Large intestine (tissue), 3 donors: ENCODE measurements around the gene USP53. TPM values are rescaled to one million over a fixed set of nuclear protein-coding genes. Genes with fewer than 3 reads are reported as not detected.
"Not testable (repeated sequence)": the region's sequence is repeated elsewhere in the genome, so short reads cannot be mapped to it uniquely, and the experiment has no call there.

ENCODE experiments used
- DNase-seq, 2 donors: peaks; one replicate each; pipeline versions ENCODE4 v3.0.0 to v3.0.0-alpha.2; 2013
- H3K27ac ChIP-seq: one replicate; pipeline ENCODE4 v1.5.1; 2013; ENCODE audit warnings: low read length
- H3K27me3 ChIP-seq: 2 replicates; pipeline ENCODE4 v1.6.1; 2013; ENCODE audit warnings: low read length; ENCODE audit not compliant: control insufficient read depth, insufficient read depth
- H3K36me3 ChIP-seq: 2 replicates; pipeline ENCODE4 v1.6.1; 2013; ENCODE audit warnings: low read length; ENCODE audit not compliant: control insufficient read depth, insufficient read depth
- H3K4me1 ChIP-seq: one replicate; pipeline ENCODE4 v1.6.1; 2013; ENCODE audit warnings: low read length; ENCODE audit not compliant: control insufficient read depth, insufficient read depth
- H3K4me3 ChIP-seq: one replicate; pipeline ENCODE4 v1.5.1; 2013; ENCODE audit warnings: low read length
- H3K9me3 ChIP-seq: one replicate; pipeline ENCODE4 v1.6.1; 2013; ENCODE audit warnings: mild to moderate bottlenecking, low read depth, low read length, moderate library complexity; ENCODE audit not compliant: control insufficient read depth
- WGBS: methylation state at CpG from one replicate; pipeline ENCODE4 v1.1.5; 2013; ENCODE audit warnings: low lambda C conversion rate; ENCODE audit not compliant: insufficient coverage; 5-methylcytosine and 5-hydroxymethylcytosine counted together
- polyA plus RNA-seq: library from polyadenylated mRNA; unstranded; fragments of 120-200 nt; gene quantifications from one replicate; pipeline ENCODE4 v1.2.1, GENCODE V29; 2013

Gene USP53
- polyA plus RNA-seq, 1 donor: 20.3 TPM

DNA sequence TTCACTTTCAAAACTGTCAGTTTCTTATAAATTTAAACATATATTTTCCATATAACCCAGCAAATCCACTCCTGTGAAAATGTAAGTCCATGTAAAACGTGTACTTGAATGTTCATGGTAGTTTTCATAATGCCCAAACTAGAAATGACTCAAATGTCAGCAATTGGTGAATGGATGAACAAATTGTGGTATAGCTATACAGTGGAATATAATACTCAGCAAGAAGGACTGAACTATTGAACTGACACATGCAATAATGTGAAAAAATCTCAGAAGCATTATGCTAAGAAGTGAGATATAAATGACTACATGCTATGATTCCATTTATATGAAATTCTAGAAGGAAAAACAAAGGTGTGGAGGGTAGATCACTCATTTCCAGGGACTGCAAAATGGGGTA lies 52.2 kb downstream of the USP53 start:
- WGBS: 100% methylated on average over 1 of the region's 1 CpG
- H3K27ac ChIP-seq: no peak overlapping the region
- H3K9me3 ChIP-seq: no peaks in the 10 kb centered on the region
- no peak for DNase-seq
- H3K27me3 ChIP-seq: no peaks in the 10 kb centered on the region
- no peaks in the 10 kb centered on the region for H3K4me1 ChIP-seq
- no peak overlapping the region for H3K4me3 ChIP-seq
- peaks cover 17% of the 10 kb centered on the region for H3K36me3 ChIP-seq

DNA sequence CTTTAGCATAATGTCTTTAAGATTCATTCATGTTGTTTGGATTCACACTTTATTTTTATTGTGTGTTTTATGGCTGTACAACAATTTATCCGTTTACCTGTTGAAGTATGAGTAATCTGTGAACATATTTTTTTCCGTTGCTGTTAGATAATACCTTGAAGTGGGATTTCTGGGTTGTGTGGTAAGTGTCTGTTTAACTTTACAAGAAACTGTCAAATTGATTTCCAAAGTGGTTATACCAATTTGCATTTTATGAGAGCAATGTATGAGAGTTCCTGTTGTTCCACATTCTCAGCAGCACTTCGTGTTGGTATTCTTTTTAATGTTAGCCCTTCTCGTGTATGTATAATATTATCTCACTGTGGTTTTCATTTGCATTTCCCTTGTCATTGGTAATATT lies 53.6 kb downstream of the USP53 start:
- WGBS: 93% methylated on average over 3 of the region's 4 CpGs

DNA sequence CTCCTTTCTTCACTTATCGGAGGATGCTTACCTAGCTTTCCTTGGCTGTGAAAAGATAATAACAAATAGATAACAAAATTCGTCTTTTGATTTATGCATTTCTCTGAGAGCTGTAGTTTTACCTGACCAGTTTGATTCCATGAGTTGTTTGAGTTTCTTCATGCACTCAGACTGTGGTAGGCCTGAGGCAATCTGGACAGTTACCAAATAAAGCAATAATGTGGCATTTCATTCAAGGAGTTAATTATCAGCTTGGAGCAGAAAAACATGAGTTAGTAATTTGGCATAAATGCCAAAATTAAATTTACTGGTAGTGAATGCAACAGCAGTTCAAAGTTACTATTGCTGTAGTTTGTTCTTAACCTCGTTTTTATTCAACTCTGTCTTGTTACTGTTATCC lies 56.0 kb downstream of the USP53 start:
- Histone ChIP-seq H3K4me1 (no peaks in the 10 kb centered on the region), H3K36me3 (peaks cover 22% of the 10 kb centered on the region), H3K4me3 (no peak overlapping the region), H3K27me3 (no peaks in the 10 kb centered on the region), H3K27ac (no peak overlapping the region), H3K9me3 (no peaks in the 10 kb centered on the region)
- no peak for DNase-seq
- WGBS: no CpG with 5 or more reads among the region's 3 CpGs

More for the DNA sequence above, 53.6 kb downstream of the USP53 start:
- Histone ChIP-seq H3K4me1 (no peaks in the 10 kb centered on the region), H3K27ac (no peak overlapping the region), H3K27me3 (no peaks in the 10 kb centered on the region), H3K4me3 (no peak overlapping the region), H3K9me3 (no peaks in the 10 kb centered on the region), H3K36me3 (peaks cover 20% of the 10 kb centered on the region)
- DNase-seq: no peak

DNA sequence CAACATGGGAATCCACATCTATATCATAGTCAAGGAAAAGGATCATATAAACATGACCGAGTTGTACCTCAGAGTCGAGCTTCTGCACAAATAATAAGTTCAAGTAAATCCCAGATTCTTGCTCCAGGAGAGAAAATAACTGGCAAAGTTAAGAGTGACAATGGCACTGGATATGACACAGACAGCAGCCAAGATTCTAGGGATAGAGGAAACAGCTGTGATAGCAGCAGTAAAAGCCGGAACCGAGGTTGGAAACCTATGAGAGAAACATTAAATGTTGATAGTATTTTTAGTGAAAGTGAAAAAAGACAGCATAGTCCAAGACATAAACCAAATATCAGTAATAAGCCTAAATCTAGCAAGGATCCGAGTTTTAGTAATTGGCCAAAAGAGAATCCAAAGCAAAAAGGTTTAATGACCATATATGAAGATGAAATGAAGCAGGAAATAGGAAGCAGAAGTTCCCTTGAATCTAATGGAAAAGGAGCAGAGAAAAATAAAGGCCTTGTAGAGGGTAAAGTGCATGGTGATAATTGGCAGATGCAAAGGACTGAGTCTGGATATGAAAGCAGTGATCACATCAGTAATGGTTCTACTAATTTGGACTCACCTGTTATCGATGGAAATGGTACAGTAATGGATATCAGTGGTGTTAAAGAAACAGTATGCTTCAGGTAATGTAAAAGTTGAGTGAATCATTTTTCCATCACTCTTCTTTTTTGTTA lies 59.0 kb downstream of the USP53 start:
- Histone ChIP-seq H3K4me1 (no peaks in the 10 kb centered on the region), H3K27me3 (no peaks in the 10 kb centered on the region), H3K9me3 (no peaks in the 10 kb centered on the region), H3K27ac (no peak overlapping the region), H3K4me3 (no peak overlapping the region), H3K36me3 (peaks cover 18% of the 10 kb centered on the region)
- DNase-seq: no peak
- WGBS: 95% methylated on average over 3 of the region's 6 CpGs

DNA sequence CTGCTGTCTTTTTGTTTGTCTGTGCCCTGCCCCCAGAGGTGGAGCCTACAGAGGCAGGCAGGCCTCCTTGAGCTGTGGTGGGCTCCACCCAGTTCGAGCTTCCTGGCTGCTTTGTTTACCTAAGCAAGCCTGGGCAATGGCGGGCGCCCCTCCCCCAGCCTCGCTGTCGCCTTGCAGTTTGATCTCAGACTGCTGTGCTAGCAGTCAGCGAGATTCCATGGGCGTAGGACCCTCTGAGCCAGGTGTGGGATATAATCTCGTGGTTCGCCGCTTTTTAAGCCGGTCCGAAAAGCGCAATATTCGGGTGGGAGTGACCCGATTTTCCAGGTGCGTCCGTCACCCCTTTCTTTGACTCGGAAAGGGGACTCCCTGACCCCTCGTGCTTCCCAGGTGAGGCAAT lies 67.0 kb downstream of the USP53 start:
- H3K27ac ChIP-seq, H3K27me3 ChIP-seq, DNase-seq, H3K9me3 ChIP-seq, H3K4me3 ChIP-seq, H3K36me3 ChIP-seq, H3K4me1 ChIP-seq: not testable (repeated sequence)
- WGBS: no CpG with 5 or more reads among the region's 19 CpGs

DNA sequence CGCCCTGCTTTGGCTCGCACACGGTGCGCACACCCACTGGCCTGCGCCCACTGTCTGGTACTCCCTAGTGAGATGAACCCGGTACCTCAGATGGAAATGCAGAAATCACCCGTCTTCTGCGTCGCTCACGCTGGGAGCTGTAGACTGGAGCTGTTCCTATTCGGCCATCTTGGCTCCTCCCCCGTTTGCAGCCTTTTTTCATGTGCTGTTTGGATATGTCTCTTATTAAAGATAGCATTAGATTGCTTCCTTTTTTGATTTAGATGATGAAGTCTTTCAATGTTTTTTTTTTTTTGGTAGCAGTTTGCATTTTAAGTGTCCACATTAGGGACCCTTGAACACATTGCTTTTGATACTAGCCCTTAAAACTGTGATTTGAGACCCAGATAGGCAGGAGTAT lies 67.4 kb downstream of the USP53 start:
- H3K36me3 ChIP-seq, H3K27me3 ChIP-seq, DNase-seq, H3K27ac ChIP-seq, H3K4me3 ChIP-seq, H3K9me3 ChIP-seq, H3K4me1 ChIP-seq: not testable (repeated sequence)
- WGBS: no CpG with 5 or more reads among the region's 12 CpGs

DNA sequence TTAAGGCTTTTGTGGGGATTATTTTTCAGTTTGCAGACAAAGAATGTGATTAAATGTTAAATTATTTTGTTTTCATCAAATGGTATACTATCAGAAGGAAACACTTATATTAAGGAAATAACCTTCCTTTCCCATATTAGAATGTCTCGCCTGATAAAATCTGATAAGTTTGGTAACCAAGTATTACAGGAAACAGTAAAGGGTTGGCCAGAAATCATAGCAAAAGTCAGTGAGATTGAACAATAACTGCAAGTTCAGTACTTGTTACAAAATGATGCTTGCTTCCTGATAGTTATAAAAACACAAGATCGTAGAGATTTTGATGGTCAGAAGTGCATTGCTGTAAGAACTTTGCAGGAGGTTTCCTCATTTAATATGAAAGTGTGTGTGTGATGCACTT lies 68.9 kb downstream of the USP53 start:
- Histone ChIP-seq H3K36me3 (no peaks in the 10 kb centered on the region), H3K9me3 (no peaks in the 10 kb centered on the region), H3K4me1 (no peaks in the 10 kb centered on the region), H3K27ac (no peak overlapping the region), H3K4me3 (no peak overlapping the region), H3K27me3 (no peaks in the 10 kb centered on the region)
- WGBS: 82% methylated on average over 2 of the region's 2 CpGs
- no peak for DNase-seq

DNA sequence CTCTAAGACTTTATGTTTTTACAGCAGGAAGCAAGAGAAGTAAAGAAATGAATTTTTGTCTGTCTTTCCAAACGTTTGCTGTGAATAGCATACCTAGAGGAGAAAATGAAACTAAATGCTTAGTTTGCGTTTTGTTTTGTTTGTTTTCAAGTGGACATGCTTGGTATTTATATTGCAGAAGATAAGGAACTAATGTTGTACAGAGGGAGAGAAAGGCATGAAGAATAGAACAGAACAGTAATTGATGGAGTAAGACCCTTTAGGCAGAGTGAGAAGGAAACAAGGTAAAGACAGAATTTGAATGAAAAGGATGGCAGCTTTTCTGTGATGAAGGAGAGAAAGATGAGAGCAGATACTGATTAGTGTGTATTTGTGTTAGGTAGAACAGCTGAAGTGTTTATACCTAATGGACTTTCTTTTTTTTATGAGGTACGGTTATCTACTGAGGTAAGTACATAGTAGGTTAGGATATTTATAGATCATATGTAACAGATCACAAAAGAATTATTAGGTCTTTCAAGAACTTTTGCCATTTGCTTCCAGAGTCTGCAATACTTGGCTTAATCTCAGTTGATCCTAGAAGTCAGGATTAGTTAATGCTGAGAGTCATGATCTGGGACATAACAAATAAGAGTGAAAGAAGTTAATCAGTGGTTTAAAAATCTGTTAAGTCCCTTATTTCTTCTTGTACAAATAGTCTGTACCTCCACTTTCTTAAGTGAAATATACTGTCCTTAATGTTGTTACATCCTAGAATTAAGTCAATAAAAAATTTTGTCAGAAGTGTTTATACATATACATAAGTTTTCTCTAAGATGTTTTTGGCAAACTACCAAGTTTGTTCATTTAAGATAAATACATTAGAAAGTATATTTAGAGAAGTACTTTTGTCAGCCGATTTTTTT lies 72.6 kb downstream of the USP53 start:
- Histone ChIP-seq H3K27ac (peak overlapping the region; percentile 30), H3K4me3 (peak overlapping the region; percentile 9), H3K4me1 (no peaks in the 10 kb centered on the region), H3K27me3 (no peaks in the 10 kb centered on the region), H3K36me3 (no peaks in the 10 kb centered on the region), H3K9me3 (no peaks in the 10 kb centered on the region)
- DNase-seq: peak in 1 of 2 donors; percentile 46
- whole genome bisulfite sequencing: 33% methylated on average over 3 of the region's 4 CpGs

DNA sequence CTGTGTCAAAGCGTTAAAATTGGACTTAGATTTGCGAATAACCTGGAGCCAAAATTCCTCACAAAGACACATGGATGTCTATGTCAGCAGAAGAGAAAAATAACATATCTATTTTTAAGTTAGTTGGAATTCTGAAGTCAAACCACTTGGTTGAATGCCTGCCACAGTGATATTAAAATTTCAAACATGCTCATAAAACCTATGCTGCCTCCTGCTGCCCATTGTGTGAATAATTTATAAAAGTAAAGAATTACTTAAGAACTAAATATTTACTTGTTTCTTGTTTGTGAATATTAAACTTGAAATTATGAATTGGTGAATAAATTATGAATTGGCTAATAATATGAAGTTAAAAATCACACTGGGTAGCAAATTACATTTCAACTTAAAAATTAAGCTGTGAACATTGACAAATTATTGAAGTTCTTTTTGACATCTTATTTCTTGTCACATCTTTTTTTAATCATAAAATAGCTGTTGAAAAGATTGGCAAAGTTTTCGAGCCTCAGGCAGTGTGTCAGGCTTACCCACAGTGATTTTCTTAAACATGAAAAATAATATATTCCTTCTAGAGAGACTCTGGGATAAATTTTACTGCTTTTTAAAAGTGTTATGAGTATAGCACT lies 74.0 kb downstream of the USP53 start:
- DNase-seq: peak in 1 of 2 donors; percentile 32
- Histone ChIP-seq H3K4me3 (no peak overlapping the region), H3K9me3 (no peaks in the 10 kb centered on the region), H3K27ac (no peak overlapping the region), H3K36me3 (no peaks in the 10 kb centered on the region), H3K4me1 (no peaks in the 10 kb centered on the region), H3K27me3 (no peaks in the 10 kb centered on the region)
- 67% methylated on average over 1 of the region's 3 CpGs for WGBS

DNA sequence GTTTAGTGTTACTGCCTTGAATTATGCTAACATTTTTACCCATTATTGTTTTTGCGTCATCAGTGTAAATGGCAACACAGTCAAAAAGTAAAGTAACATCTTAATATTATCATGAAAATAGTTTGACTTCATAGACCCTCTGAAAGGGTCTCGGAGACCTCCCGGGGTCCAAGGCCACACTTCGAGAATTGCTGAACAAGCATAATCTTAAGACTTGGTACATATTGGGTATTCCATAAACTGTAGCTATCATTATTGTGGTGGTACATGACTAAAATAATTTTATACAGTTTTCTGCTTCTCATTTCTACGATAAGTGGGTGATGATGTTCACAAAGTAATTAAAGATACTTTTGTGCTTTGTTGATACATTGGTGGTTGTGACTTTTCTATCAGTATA lies 76.8 kb downstream of the USP53 start:
- no peak overlapping the region for H3K27ac ChIP-seq
- H3K36me3 ChIP-seq: peaks cover 8% of the 10 kb centered on the region
- DNase-seq: no peak
- no peaks in the 10 kb centered on the region for H3K4me1 ChIP-seq
- H3K27me3 ChIP-seq: no peaks in the 10 kb centered on the region
- 100% methylated on average over 2 of the region's 5 CpGs for WGBS
- no peaks in the 10 kb centered on the region for H3K9me3 ChIP-seq
- no peak overlapping the region for H3K4me3 ChIP-seq
